H1 (cell line): ENCODE data around the gene AIFM2. TPM values are rescaled to one million over a fixed set of nuclear protein-coding genes. Genes with fewer than 3 reads are reported as not detected.

Experiments
- HDAC2 ChIP-seq, 2 experiments: fragments of 300-600 bp in 1 of 2; sonication (generic) in 1 of 2; IDR thresholded peaks; 2 replicates each; pipeline ENCODE4 v1.6.1; 2011 to 2012; ENCODE audit warnings: low read depth in 2 of 2, low read length in 2 of 2, mild to moderate bottlenecking in 2 of 2, moderate library complexity in 2 of 2, borderline replicate concordance in 1 of 2, inconsistent platforms in 1 of 2
- RAD21 ChIP-seq, 2 experiments: IDR thresholded peaks in 1 of 2; conservative IDR thresholded peaks in 1 of 2; 2 replicates each; pipeline ENCODE4 v1.6.1; 2011; ENCODE audit warnings: low read depth in 2 of 2, low read length in 2 of 2, improper control_type of control experiment in 1 of 2, inconsistent platforms in 1 of 2, mild to moderate bottlenecking in 1 of 2, moderate library complexity in 1 of 2
- polyA plus RNA-seq, 7 experiments: library from polyadenylated mRNA; depleted of rRNA in 3 of 7; stranded (reverse) in 5 of 7; unstranded in 2 of 7; fragments of >200 nt in 5 of 7; fragments of 200-250 nt in 2 of 7; gene quantifications; 1 replicate in 5 of 7; 2 replicates in 1 of 7; 4 replicates in 1 of 7; pipeline versions ENCODE4 v1.2.1 to v1.2.3, GENCODE V29; 2011 to 2013; ENCODE audit warnings: missing spikeins in 2 of 7, mixed read lengths in 2 of 7
- total RNA-seq: library from RNA; stranded (reverse); fragmentation: NEBNext Ultra II Directional; extraction: Animal tissue kit (Norgen Biotek cat#: 25700); gene quantifications from 2 replicates; pipeline ENCODE4 v1.2.1, GENCODE V29; 2021

The AIFM2 gene
- total and polyA plus RNA-seq, 2 of the 8 experiments (the other 6 are each of a cell fraction or from before 2014, with no cell fraction given), result 4.0 TPM

GRCh38 chr10:70176441-70176840, 43.8 kb upstream of the AIFM2 start (continued):
- no peak for TF ChIP-seq RAD21 (IDR thresholded peaks at IDR 0.05 in 1 of 2, conservative IDR thresholded peaks at IDR 0.05 in 1 of 2; ENCODE audit: low read depth in 2 of 2, low read length in 2 of 2)
- TF ChIP-seq HDAC2 (IDR thresholded peaks at IDR 0.05; ENCODE audit: borderline replicate concordance in 1 of 2, low read depth in 2 of 2, low read length in 2 of 2), result no peak
